Measurements from ENCODE around the gene ASB16. TPM values are rescaled to one million over a fixed set of nuclear protein-coding genes. Genes with fewer than 3 reads are reported as not detected.

ASB16 gene
- total RNA-seq, 2 experiments from 2014 or later = 0.30 to 0.44 TPM

DNA sequence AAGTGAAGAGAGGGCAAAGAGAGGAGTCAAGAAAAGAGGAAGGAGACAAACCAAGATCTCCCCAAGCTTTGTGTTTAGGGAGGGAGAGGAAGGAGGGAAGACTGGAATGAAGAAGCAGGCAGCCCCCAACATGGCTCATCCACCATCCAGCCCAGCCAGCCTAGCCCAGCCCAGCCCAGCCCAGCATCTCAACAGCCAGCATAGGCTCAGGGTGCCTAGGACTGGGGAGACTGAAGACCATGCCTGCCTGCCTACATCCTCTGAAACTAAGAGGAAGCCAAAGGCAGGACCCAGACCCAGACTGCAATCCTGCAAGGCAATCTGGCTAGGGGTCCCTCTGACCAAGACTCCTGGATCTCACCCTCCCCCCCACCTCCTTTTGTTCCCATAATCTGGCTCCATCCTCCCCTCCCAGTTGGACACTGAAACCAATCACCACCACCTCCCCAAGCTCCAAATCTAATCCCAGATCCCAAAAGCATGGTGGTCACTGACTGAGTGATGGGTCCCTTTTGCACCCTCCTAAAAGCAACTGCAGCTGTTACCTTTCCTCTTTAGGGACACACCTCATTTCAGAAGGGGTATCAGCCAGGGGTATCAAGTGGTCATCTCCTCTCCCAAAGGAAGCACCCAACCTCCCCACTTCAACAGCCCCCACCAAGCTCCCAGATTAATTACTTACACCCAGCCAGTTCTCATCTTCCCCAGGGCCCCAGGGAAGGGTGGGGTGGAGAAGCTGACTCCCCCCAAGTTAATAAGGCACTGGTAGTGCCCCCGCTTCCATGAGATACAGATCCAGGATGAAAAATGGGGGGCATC, 48.3 kb upstream of the ASB16 start:
- ChIA-PET POLR2A (interaction anchor here (0.6 to 1.8 kb wide), 3 partner anchors 11 to 1350 kb away, joined by 3 to 4 read pairs (median 4); no protein-coding TSS in a partner anchor), CTCF (ENCODE audit: unreplicated experiment) (no interaction called here)
- intact Hi-C loops (cut with micrococcal nuclease; ENCODE audit: unreplicated experiment) = loop anchor here (5.0 kb wide), 2 partner anchors 50 to 205 kb away; partner anchors contain the start of gene G6PC3
- H3K9me2 ChIP-seq (ENCODE audit: insufficient read depth, low read length) = no peaks in the 10 kb centered on the region
- no peak overlapping the region for H2AFZ ChIP-seq (ENCODE audit: low read length)
- peak overlapping the region; percentile 86 for H3K4me2 ChIP-seq (ENCODE audit: low read length)
- no peaks in the 10 kb centered on the region; the same call in 1 of the 2 replicates for H4K20me1 ChIP-seq (ENCODE audit: insufficient read depth, low read length)
- peak overlapping the region; percentile 85 for H3K4me3 ChIP-seq (ENCODE audit: low read depth, low read length, poor library complexity, severe bottlenecking)
- H3K27ac ChIP-seq (ENCODE audit: low read depth, low read length, poor library complexity, severe bottlenecking) = no peak overlapping the region
- TF ChIP-seq EZH2phosphoT487 (IDR thresholded peaks at IDR 0.05; ENCODE audit: borderline replicate concordance, low read depth, low read length) (no peak), CTCF (conservative IDR thresholded peaks at IDR 0.05; ENCODE audit: low read length) (no peak)
- peaks cover 25% of the 10 kb centered on the region for H3K4me1 ChIP-seq (ENCODE audit: insufficient read depth, low read length, poor library complexity, severe bottlenecking)
- H3K36me3 ChIP-seq (ENCODE audit: insufficient read depth, low read length) = no peaks in the 10 kb centered on the region
- no peak for DNase-seq (ENCODE audit: low spot score)
- H3K79me2 ChIP-seq (ENCODE audit: insufficient read depth, low read depth, low read length) = peaks cover 7% of the 10 kb centered on the region; the same call in 1 of the 2 replicates
- no TSS peak for BruUV-seq (replicated peaks)
- no peaks in the 10 kb centered on the region for H3K9me3 ChIP-seq (ENCODE audit: low read length)

DNA sequence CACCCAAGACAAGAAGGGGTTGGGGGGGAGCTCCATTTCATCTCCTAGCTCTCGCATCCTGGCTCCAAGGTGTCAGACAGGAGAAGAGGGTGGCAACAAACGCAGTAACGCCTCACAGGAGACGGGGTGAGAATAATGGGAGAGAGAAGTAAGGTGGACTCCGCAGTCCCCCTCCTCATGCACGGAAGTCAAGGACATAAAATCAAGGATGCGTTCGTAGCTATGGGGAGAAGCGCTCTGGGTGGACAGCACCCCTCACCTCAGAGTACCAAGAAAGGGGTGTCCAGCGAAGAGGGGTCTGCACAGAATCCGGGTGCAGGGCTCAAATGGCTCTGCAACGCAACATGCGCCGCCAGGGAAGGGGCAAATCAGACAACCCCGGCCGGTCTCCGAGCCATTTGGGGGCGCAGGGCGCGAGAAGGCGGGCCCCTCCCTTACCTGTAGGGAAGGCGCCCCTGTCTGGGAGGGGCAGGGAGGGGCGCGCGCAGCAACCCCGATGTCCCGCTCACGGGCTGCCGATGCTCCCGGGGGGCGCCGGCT, 47.6 kb upstream of the ASB16 start:
- peak overlapping the region; percentile 81 for H2AFZ ChIP-seq (ENCODE audit: low read length)
- BruUV-seq (replicated peaks) = TSS peak; percentile 72
- peak; percentile 36 for DNase-seq (ENCODE audit: low spot score)

More for the DNA sequence above, 47.6 kb upstream of the ASB16 start:
- POLR2A ChIA-PET = interaction anchor here (0.6 to 1.8 kb wide), 6 partner anchors 12 to 1350 kb away, joined by 3 to 7 read pairs (median 4); no protein-coding TSS in a partner anchor
- Histone ChIP-seq H3K4me1 (ENCODE audit: insufficient read depth, low read length, poor library complexity, severe bottlenecking) (peaks cover 25% of the 10 kb centered on the region), H3K27ac (ENCODE audit: low read depth, low read length, poor library complexity, severe bottlenecking) (peak overlapping the region; percentile 50), H3K36me3 (ENCODE audit: insufficient read depth, low read length) (no peaks in the 10 kb centered on the region), H3K4me2 (ENCODE audit: low read length) (peak overlapping the region; percentile 86), H3K9me2 (ENCODE audit: insufficient read depth, low read length) (no peaks in the 10 kb centered on the region), H3K79me2 (ENCODE audit: insufficient read depth, low read depth, low read length) (peaks cover 7% of the 10 kb centered on the region; the same call in 1 of the 2 replicates), H3K4me3 (ENCODE audit: low read depth, low read length, poor library complexity, severe bottlenecking) (peak overlapping the region; percentile 85), H3K9me3 (ENCODE audit: low read length) (no peaks in the 10 kb centered on the region), H4K20me1 (ENCODE audit: insufficient read depth, low read length) (no peaks in the 10 kb centered on the region; the same call in 1 of the 2 replicates)
- no peak for TF ChIP-seq EZH2phosphoT487 (IDR thresholded peaks at IDR 0.05; ENCODE audit: borderline replicate concordance, low read depth, low read length)
- peak; percentile 23; the same call in 1 of the 2 replicates for TF ChIP-seq CTCF (conservative IDR thresholded peaks at IDR 0.05; ENCODE audit: low read length)
- CTCF ChIA-PET (ENCODE audit: unreplicated experiment) = interaction anchor here (0.6 to 0.9 kb wide), 2 partner anchors 40 to 62 kb away, joined by 4 to 5 read pairs; no protein-coding TSS in a partner anchor
- intact Hi-C loops (cut with micrococcal nuclease; ENCODE audit: unreplicated experiment) = loop anchor here (1.0 to 5.0 kb wide), 3 partner anchors 51 to 204 kb away; partner anchors contain the start of genes G6PC3 and TMUB2
